Aorta (tissue), 5 donors: ENCODE data around the gene HOXC12. TPM values are rescaled to one million over a fixed set of nuclear protein-coding genes. Genes with fewer than 3 reads are reported as not detected.

ENCODE experiments used
- ATAC-seq: fragments of 200-7000 bp; cut with Tn5 transposase; one replicate; pipeline ENCODE4 v1.9.1; 2022; ENCODE audit warnings: moderate library complexity; ENCODE audit not compliant: low FRiP score
- DNase-seq, 2 donors: peaks; one replicate each; pipeline ENCODE4 v3.0.0-alpha.2; 2020
- H3K27ac ChIP-seq, 2 donors: one replicate each; pipeline ENCODE4 v1.5.1; 2013; ENCODE audit warnings: low read length in 2 of 2, mild to moderate bottlenecking in 2 of 2, moderate library complexity in 2 of 2, control low read depth in 1 of 2, inconsistent platforms in 1 of 2, low read depth in 1 of 2
- H3K27me3 ChIP-seq, 2 donors: one replicate each; pipeline ENCODE4 v1.6.1; 2013; ENCODE audit warnings: control low read depth in 1 of 2, low read length in 1 of 2, mild to moderate bottlenecking in 1 of 2, moderate library complexity in 1 of 2; ENCODE audit not compliant: insufficient read depth in 2 of 2, control insufficient read depth in 1 of 2
- H3K36me3 ChIP-seq, 2 donors: one replicate each; pipeline ENCODE4 v1.6.1; 2013; ENCODE audit warnings: control low read depth in 1 of 2, low read length in 1 of 2, mild to moderate bottlenecking in 1 of 2; ENCODE audit not compliant: insufficient read depth in 2 of 2, control insufficient read depth in 1 of 2
- H3K4me1 ChIP-seq, 2 donors: one replicate each; pipeline ENCODE4 v1.6.1; 2013; ENCODE audit warnings: low read length in 2 of 2, control low read depth in 1 of 2, mild to moderate bottlenecking in 1 of 2, moderate library complexity in 1 of 2; ENCODE audit not compliant: insufficient read depth in 2 of 2, control insufficient read depth in 1 of 2
- H3K4me3 ChIP-seq, 2 donors: one replicate each; pipeline ENCODE4 v1.5.1; 2013; ENCODE audit warnings: low read length in 2 of 2, control low read depth in 1 of 2, mild to moderate bottlenecking in 1 of 2
- H3K9me3 ChIP-seq: one replicate; pipeline ENCODE4 v1.6.1; 2013; ENCODE audit warnings: mild to moderate bottlenecking, low read length; ENCODE audit not compliant: control insufficient read depth
- WGBS, 2 donors: extraction: QIAGEN DNeasy Blood & Tissue Kit; methylation state at CpG; one replicate each; pipeline ENCODE4 v1.1.7; 2013; 5-methylcytosine and 5-hydroxymethylcytosine counted together
- intact Hi-C, 2 donors: fragments of 100-400 bp; cut with DNase I; formaldehyde crosslinking; loops; one replicate each; pipeline versions ENCODE4 v1.14.2 to v1.15.0; 2022
- polyA plus RNA-seq, 2 donors: library from polyadenylated mRNA; stranded (reverse); fragments of 200-250 nt; gene quantifications; one replicate each; pipeline ENCODE4 v1.2.3, GENCODE V29; 2013
- total RNA-seq, 2 donors: library from RNA; stranded (reverse); fragmentation: NEBNext Ultra II Directional; extraction: Animal tissue kit (Norgen Biotek cat#: 25700); gene quantifications; one replicate each; pipeline ENCODE4 v1.2.1, GENCODE V29; 2021
- donor health status: healthy with polysubstance abuse.
- donor health status: Bipolar disorder and iron deficiency.
- donor health status: DM: no; HTN: no; CAD: no.
- donor health status: DM: no; HTN: no; CAD: no.
- donor health status: DM: yes; HTN: yes; CAD: no.

HOXC12 gene
- total and polyA plus RNA-seq, 4 donors: 0.45 TPM; not detected in 3

GRCh38 chr12:53983950-53984572, 29.4 kb downstream of the HOXC12 start:
- ATAC-seq: no peak
- WGBS, 2 donors: 19 to 21% methylated on average over 30 of the region's 30 CpGs
- peak in 1 of 2 donors; percentile 73 for DNase-seq
- Histone ChIP-seq H3K27me3 (peaks cover 0 to 3% of the 10 kb centered on the region in 2 donors), H3K4me3 (no peak overlapping the region), H3K9me3 (no peaks in the 10 kb centered on the region), H3K4me1 (no peaks in the 10 kb centered on the region), H3K36me3 (no peaks in the 10 kb centered on the region), H3K27ac (no peak overlapping the region)
- intact Hi-C loops: loop anchor here in 1 of 2 donors (5.0 kb wide), 1 partner anchor 218 kb away; no protein-coding TSS in a partner anchor

- intact Hi-C loops: loop anchor here (5.0 kb wide), 2 partner anchors 217 to 222 kb away; no protein-coding TSS in a partner anchor
- H3K27ac ChIP-seq: no peak within 1 kb of the TSS
- DNase-seq (peak; percentile 93 to 99), ATAC-seq (peak; percentile 88)
- WGBS, 2 donors: 2 to 5% methylated on average over 51 to 55 of the region's 55 CpGs
- no peaks in the 10 kb centered on the region for H3K4me1 ChIP-seq
- H3K27me3 ChIP-seq: no peaks in the 10 kb centered on the region
- H3K36me3 ChIP-seq: no peaks in the 10 kb centered on the region
- H3K4me3 ChIP-seq: no peak within 1 kb of the TSS
- H3K9me3 ChIP-seq: no peaks in the 10 kb centered on the region
Observed at GRCh38 chr12:53984901-53985691, 30.4 kb downstream of the HOXC12 start, which contains the start of gene HOXC10. TSS of gene HOXC10 (plus strand) at chr12:53985146. CDS start at chr12:53985260, 114 bp downstream.

- Histone ChIP-seq H3K4me3 (no peak overlapping the region), H3K27ac (no peak overlapping the region), H3K4me1 (no peaks in the 10 kb centered on the region), H3K27me3 (peaks cover 0 to 2% of the 10 kb centered on the region in 2 donors), H3K36me3 (no peaks in the 10 kb centered on the region), H3K9me3 (no peaks in the 10 kb centered on the region)
- ATAC-seq (no peak), DNase-seq (no peak)
- 7 to 9% methylated on average over 21 of the region's 21 CpGs for WGBS, 2 donors
- intact Hi-C loops: loop anchor here in 1 of 2 donors (5.0 kb wide), 1 partner anchor 222 kb away; no protein-coding TSS in a partner anchor
Observed at GRCh38 chr12:53985692-53985993, 30.9 kb downstream of the HOXC12 start.

GRCh38 chr12:53985994-53986685, 31.4 kb downstream of the HOXC12 start:
- intact Hi-C loops: loop anchor here in 1 of 2 donors (5.0 kb wide), 1 partner anchor 221 kb away; no protein-coding TSS in a partner anchor
- H3K4me3 ChIP-seq: no peak overlapping the region
- H3K36me3 ChIP-seq: no peaks in the 10 kb centered on the region
- H3K27me3 ChIP-seq: peaks cover 0 to 4% of the 10 kb centered on the region in 2 donors
- no peaks in the 10 kb centered on the region for H3K4me1 ChIP-seq
- DNase-seq (peak in 1 of 2 donors; percentile 81), ATAC-seq (peak; percentile 34)
- no peak overlapping the region for H3K27ac ChIP-seq
- 6 to 8% methylated on average over 47 to 50 of the region's 50 CpGs for WGBS, 2 donors
- no peaks in the 10 kb centered on the region for H3K9me3 ChIP-seq

GRCh38 chr12:53986686-53987483, 32.2 kb downstream of the HOXC12 start:
- no peak overlapping the region for H3K27ac ChIP-seq
- H3K9me3 ChIP-seq: no peaks in the 10 kb centered on the region
- intact Hi-C loops: loop anchor here in 1 of 2 donors (5.0 kb wide), 1 partner anchor 220 kb away; no protein-coding TSS in a partner anchor
- DNase-seq (no peak), ATAC-seq (no peak)
- H3K27me3 ChIP-seq: peaks cover 0 to 4% of the 10 kb centered on the region in 2 donors
- no peaks in the 10 kb centered on the region for H3K4me1 ChIP-seq
- H3K4me3 ChIP-seq: no peak overlapping the region
- WGBS, 2 donors: 30 to 37% methylated on average over 21 of the region's 21 CpGs
- H3K36me3 ChIP-seq: no peaks in the 10 kb centered on the region

GRCh38 chr12:53987787-53988230, 33.1 kb downstream of the HOXC12 start:
- 52 to 57% methylated on average over 4 of the region's 4 CpGs for WGBS, 2 donors
- Histone ChIP-seq H3K27ac (no peak overlapping the region), H3K27me3 (peaks cover 0 to 6% of the 10 kb centered on the region in 2 donors), H3K4me1 (no peaks in the 10 kb centered on the region), H3K4me3 (no peak overlapping the region), H3K9me3 (no peaks in the 10 kb centered on the region), H3K36me3 (no peaks in the 10 kb centered on the region)
- DNase-seq (no peak), ATAC-seq (no peak)
- intact Hi-C loops: loop anchor here in 1 of 2 donors (5.0 kb wide), 1 partner anchor 219 kb away; no protein-coding TSS in a partner anchor

- Histone ChIP-seq H3K4me3 (no peak overlapping the region), H3K27ac (no peak overlapping the region), H3K36me3 (no peaks in the 10 kb centered on the region), H3K9me3 (no peaks in the 10 kb centered on the region), H3K27me3 (peaks cover 0 to 6% of the 10 kb centered on the region in 2 donors), H3K4me1 (no peaks in the 10 kb centered on the region)
- ATAC-seq (no peak), DNase-seq (no peak)
- WGBS, 2 donors: 25 to 28% methylated on average over 5 of the region's 5 CpGs
- intact Hi-C loops: loop anchor here in 1 of 2 donors (5.0 kb wide), 1 partner anchor 219 kb away; no protein-coding TSS in a partner anchor
Observed at GRCh38 chr12:53988541-53989226, 34.0 kb downstream of the HOXC12 start.
